ENCODE results near the gene NR1H3. TPM values are rescaled to one million over a fixed set of nuclear protein-coding genes. Genes with fewer than 3 reads are reported as not detected.

The NR1H3 gene
- total and polyA plus RNA-seq, 10 of the 15 experiments (the other 5 are each of a cell fraction or from before 2014, with no cell fraction given) = 2.6 to 8.9 (median 4.5) TPM

DNA sequence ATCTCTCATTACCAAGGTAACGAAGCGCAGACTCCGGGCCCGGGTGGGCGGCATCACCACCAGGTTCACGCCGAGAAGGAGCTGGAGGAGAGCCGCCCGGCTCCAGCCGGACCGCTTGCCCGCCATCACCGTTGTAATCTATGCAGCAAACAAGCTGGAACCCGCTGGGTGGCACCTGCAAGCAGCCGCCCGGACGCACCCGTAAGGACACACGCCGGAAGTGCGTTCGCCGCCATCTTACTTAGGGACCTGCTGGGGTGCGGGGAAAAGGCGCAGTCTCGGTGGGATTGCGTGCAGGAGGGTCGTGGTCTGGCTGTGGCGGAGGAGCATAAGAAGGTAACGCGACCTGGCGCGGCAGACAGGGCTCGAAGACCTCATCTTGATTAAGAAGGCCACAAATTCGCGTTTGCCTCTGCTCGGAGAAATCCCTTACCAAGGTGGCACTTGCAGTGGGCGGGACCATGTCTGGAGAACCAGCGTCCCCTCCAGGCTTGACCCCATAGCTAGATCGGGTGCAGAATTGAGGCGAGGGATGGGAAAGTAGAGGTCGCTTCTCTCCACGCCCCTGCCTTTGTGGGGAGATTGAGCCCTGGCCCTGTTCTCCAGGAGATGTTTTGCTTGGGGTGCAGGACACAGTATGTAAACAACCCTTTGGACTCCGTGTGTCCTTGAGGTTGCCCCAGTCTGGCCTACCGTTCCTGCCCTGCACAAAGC is 9.0 kb upstream of the NR1H3 start, which contains the start of gene ACP2 (continued):
- TF ChIP-seq HSF1 (IDR thresholded peaks at IDR 0.05; ENCODE audit: low read depth, low read length) (no peak), TAF1 (IDR thresholded peaks at IDR 0.05; ENCODE audit: borderline replicate concordance, low read depth, low read length) (peak; percentile 99), JUND (IDR thresholded peaks at IDR 0.05; ENCODE audit: low read depth, low read length) (no peak), SMAD1 (IDR thresholded peaks at IDR 0.05; ENCODE audit: low read depth, partially characterized antibody) (peak; percentile 81), E2F8 (IDR thresholded peaks at IDR 0.05; ENCODE audit: low read depth, partially characterized antibody) (peak; percentile 85), RCOR1 (conservative IDR thresholded peaks at IDR 0.05; ENCODE audit: low read depth, low read length) (no peak; the same call in 1 of the 2 replicates), RBBP5 (conservative IDR thresholded peaks at IDR 0.05) (no peak), POLR2A (IDR thresholded peaks at IDR 0.05; ENCODE audit: low read depth, low read length) (peak; percentile 94), ESRRA (IDR thresholded peaks at IDR 0.05; ENCODE audit: low read length) (no peak), EED (IDR thresholded peaks at IDR 0.05; ENCODE audit: low read depth) (peak; percentile 54), PRDM15 (CRISPR knock-in tag; IDR thresholded peaks at IDR 0.05) (no peak), FOXK2 (IDR thresholded peaks at IDR 0.05) (0 out of 2 replicates have a peak, but pooled peaks have one; percentile 27), MAX (IDR thresholded peaks at IDR 0.05; ENCODE audit: low read depth, low read length) (peak; percentile 58; the same call in 1 of the 2 replicates)
- TF ChIP-seq, protein P1, sequence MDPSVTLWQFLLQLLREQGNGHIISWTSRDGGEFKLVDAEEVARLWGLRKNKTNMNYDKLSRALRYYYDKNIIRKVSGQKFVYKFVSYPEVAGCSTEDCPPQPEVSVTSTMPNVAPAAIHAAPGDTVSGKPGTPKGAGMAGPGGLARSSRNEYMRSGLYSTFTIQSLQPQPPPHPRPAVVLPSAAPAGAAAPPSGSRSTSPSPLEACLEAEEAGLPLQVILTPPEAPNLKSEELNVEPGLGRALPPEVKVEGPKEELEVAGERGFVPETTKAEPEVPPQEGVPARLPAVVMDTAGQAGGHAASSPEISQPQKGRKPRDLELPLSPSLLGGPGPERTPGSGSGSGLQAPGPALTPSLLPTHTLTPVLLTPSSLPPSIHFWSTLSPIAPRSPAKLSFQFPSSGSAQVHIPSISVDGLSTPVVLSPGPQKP (IDR thresholded peaks at IDR 0.05; ENCODE audit: low read depth, low read length) = no peak
- TF ChIP-seq, protein P2, sequence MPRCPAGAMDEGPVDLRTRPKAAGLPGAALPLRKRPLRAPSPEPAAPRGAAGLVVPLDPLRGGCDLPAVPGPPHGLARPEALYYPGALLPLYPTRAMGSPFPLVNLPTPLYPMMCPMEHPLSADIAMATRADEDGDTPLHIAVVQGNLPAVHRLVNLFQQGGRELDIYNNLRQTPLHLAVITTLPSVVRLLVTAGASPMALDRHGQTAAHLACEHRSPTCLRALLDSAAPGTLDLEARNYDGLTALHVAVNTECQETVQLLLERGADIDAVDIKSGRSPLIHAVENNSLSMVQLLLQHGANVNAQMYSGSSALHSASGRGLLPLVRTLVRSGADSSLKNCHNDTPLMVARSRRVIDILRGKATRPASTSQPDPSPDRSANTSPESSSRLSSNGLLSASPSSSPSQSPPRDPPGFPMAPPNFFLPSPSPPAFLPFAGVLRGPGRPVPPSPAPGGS (IDR thresholded peaks at IDR 0.05; ENCODE audit: borderline replicate concordance, insufficient read depth, low read depth, low read length, poor library complexity, severe bottlenecking) = peak; percentile 62
- TF ChIP-seq, protein P3, sequence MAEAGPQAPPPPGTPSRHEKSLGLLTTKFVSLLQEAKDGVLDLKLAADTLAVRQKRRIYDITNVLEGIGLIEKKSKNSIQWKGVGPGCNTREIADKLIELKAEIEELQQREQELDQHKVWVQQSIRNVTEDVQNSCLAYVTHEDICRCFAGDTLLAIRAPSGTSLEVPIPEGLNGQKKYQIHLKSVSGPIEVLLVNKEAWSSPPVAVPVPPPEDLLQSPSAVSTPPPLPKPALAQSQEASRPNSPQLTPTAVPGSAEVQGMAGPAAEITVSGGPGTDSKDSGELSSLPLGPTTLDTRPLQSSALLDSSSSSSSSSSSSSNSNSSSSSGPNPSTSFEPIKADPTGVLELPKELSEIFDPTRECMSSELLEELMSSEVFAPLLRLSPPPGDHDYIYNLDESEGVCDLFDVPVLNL (IDR thresholded peaks at IDR 0.05; ENCODE audit: low read depth, low read length) = no peak

All from GM12878 (cell line).